IMR-90 (cell line): Measurements from ENCODE around the gene WRAP53. TPM values are rescaled to one million over a fixed set of nuclear protein-coding genes. Genes with fewer than 3 reads are reported as not detected.

Source experiments
- ATAC-seq: fragments of 200-7000 bp; cut with Tn5 transposase; 2 replicates; pipeline ENCODE4 v1.9.1; 2020; ENCODE audit warnings: low read depth, mild to moderate bottlenecking, moderate library complexity
- BruUV-seq: library from RNA; stranded (reverse); fragments of 400-500 nt; replicated peaks from 2 replicates; lab custom pipeline; 2021; lab: Mats Ljungman, UMichigan
- CTCF ChIA-PET: fragments of 300-600 bp; formaldehyde crosslinking; extraction: SDS; loops from one replicate; lab custom pipeline; 2021; ENCODE audit warnings: antibody characterized with exemption; lab: Yijun Ruan, JAX
- POLR2A ChIA-PET: fragments of 300-600 bp; sonication (Branson Sonifier 250); formaldehyde crosslinking; loops from one replicate; lab custom pipeline; 2022; ENCODE audit warnings: antibody characterized with exemption; ENCODE audit not compliant: unreplicated experiment; lab: Charles Lee
- DNase-seq: peaks from one replicate; pipeline ENCODE4 v3.0.0; 2013
- H2AFZ ChIP-seq: replicated peaks from 2 replicates; pipeline ENCODE3; 2013; ENCODE audit warnings: low read length, mild to moderate bottlenecking; ENCODE audit not compliant: poor library complexity
- H2AK5ac ChIP-seq: 2 replicates; pipeline ENCODE4 v1.6.1; 2013; ENCODE audit warnings: low read depth, low read length, inconsistent platforms
- H2AK9ac ChIP-seq: replicated peaks from 2 replicates; pipeline ENCODE3; 2013; ENCODE audit warnings: mild to moderate bottlenecking, low read depth, low read length, moderate library complexity; ENCODE audit not compliant: poor library complexity
- H2BK120ac ChIP-seq: 2 replicates; pipeline ENCODE4 v1.6.1; 2013; ENCODE audit warnings: low read depth, low read length, inconsistent platforms
- H2BK15ac ChIP-seq: 3 replicates; pipeline ENCODE4 v1.6.1; 2013; ENCODE audit warnings: low read depth, low read length, inconsistent platforms
- H2BK20ac ChIP-seq: 2 replicates; pipeline ENCODE4 v1.6.1; 2013; ENCODE audit warnings: low read depth, mild to moderate bottlenecking, inconsistent platforms, low read length, moderate library complexity
- H2BK5ac ChIP-seq: 2 replicates; pipeline ENCODE4 v1.6.1; 2013; ENCODE audit warnings: mild to moderate bottlenecking, low read depth, low read length, inconsistent platforms; ENCODE audit not compliant: poor library complexity, severe bottlenecking
- H3K14ac ChIP-seq: replicated peaks from 2 replicates; pipeline ENCODE4 v1.6.1; 2013; ENCODE audit warnings: low read depth, low read length, inconsistent platforms
- H3K18ac ChIP-seq: 2 replicates; pipeline ENCODE4 v1.6.1; 2013; ENCODE audit warnings: low read depth, low read length, control low read depth
- H3K23ac ChIP-seq: 2 replicates; pipeline ENCODE4 v1.6.1; 2013; ENCODE audit warnings: low read depth, low read length, inconsistent platforms
- H3K27ac ChIP-seq: 2 replicates; pipeline ENCODE4 v1.5.1; 2013; ENCODE audit warnings: mild to moderate bottlenecking, control low read depth, low read length; ENCODE audit not compliant: insufficient read depth
- H3K27me3 ChIP-seq: 2 replicates; pipeline ENCODE4 v1.6.1; 2013; ENCODE audit warnings: low read length; ENCODE audit not compliant: control insufficient read depth, insufficient read depth
- H3K36me3 ChIP-seq: 2 replicates; pipeline ENCODE4 v1.6.1; 2013; ENCODE audit warnings: low read length, mixed read lengths; ENCODE audit not compliant: control insufficient read depth, insufficient read depth
- H3K4ac ChIP-seq: 2 replicates; pipeline ENCODE4 v1.6.1; 2013; ENCODE audit warnings: low read depth, low read length, inconsistent platforms
- H3K4me1 ChIP-seq: 2 replicates; pipeline ENCODE4 v1.6.1; 2013; ENCODE audit warnings: low read length, mixed read lengths; ENCODE audit not compliant: control insufficient read depth, insufficient read depth
- H3K4me2 ChIP-seq: 2 replicates; pipeline ENCODE4 v1.6.1; 2013; ENCODE audit warnings: low read depth, mild to moderate bottlenecking, control low read depth, low read length, moderate library complexity
- H3K4me3 ChIP-seq: 2 replicates; pipeline ENCODE4 v1.5.1; 2013; ENCODE audit warnings: low read depth, mild to moderate bottlenecking, control low read depth, low read length, moderate library complexity; ENCODE audit not compliant: insufficient read depth
- H3K56ac ChIP-seq: 2 replicates; pipeline ENCODE4 v1.6.1; 2013; ENCODE audit warnings: low read length, inconsistent platforms; ENCODE audit not compliant: insufficient read depth; ENCODE audit errors: extremely low read depth
- H3K79me1 ChIP-seq, 2 experiments: 2 replicates each; pipeline ENCODE4 v1.6.1; 2013; ENCODE audit warnings: low read length in 2 of 2, inconsistent platforms in 1 of 2, low read depth in 1 of 2
- H3K9ac ChIP-seq: 2 replicates; pipeline ENCODE4 v1.6.1; 2013; ENCODE audit warnings: low read depth, low read length, control low read depth
- H3K9me1 ChIP-seq: 2 replicates; pipeline ENCODE4 v1.6.1; 2013; ENCODE audit warnings: low read length, inconsistent platforms; ENCODE audit not compliant: insufficient read depth
- H3K9me3 ChIP-seq: 2 replicates; pipeline ENCODE4 v1.6.1; 2013; ENCODE audit warnings: low read length; ENCODE audit not compliant: control insufficient read depth, insufficient read depth
- H4K20me1 ChIP-seq: 2 replicates; pipeline ENCODE4 v1.6.1; 2013; ENCODE audit warnings: low read length, inconsistent platforms; ENCODE audit not compliant: insufficient read depth
- H4K5ac ChIP-seq: 2 replicates; pipeline ENCODE4 v1.6.1; 2013; ENCODE audit warnings: mild to moderate bottlenecking, low read depth, low read length, control low read depth
- H4K8ac ChIP-seq, 2 experiments: 2 replicates each; pipeline ENCODE4 v1.6.1; 2013; ENCODE audit warnings: low read depth in 2 of 2, low read length in 2 of 2, control low read depth in 1 of 2, inconsistent platforms in 1 of 2
- H4K91ac ChIP-seq: 2 replicates; pipeline ENCODE4 v1.6.1; 2013; ENCODE audit warnings: low read depth, low read length, inconsistent platforms; ENCODE audit not compliant: insufficient read depth
- BHLHE40 ChIP-seq: fragments of 150-350 bp; IDR thresholded peaks from 2 replicates; pipeline ENCODE4 v1.6.1; 2016; ENCODE audit warnings: mild to moderate bottlenecking, low read depth, low read length
- CHD1 ChIP-seq: IDR thresholded peaks from 2 replicates; pipeline ENCODE4 v1.6.1; 2012; ENCODE audit warnings: low read depth, low read length, improper control_type of control experiment
- ELK1 ChIP-seq: fragments of 150-350 bp; IDR thresholded peaks from 2 replicates; pipeline ENCODE4 v1.6.1; 2016; ENCODE audit warnings: low read depth, mild to moderate bottlenecking, low read length, moderate library complexity, borderline replicate concordance
- FOS ChIP-seq: fragments of 150-350 bp; IDR thresholded peaks from 2 replicates; pipeline ENCODE4 v1.6.1; 2016; ENCODE audit warnings: low read depth, low read length
- MAFK ChIP-seq: IDR thresholded peaks from 2 replicates; pipeline ENCODE4 v1.6.1; 2012; ENCODE audit warnings: low read depth, low read length, improper control_type of control experiment
- MAZ ChIP-seq: IDR thresholded peaks from 2 replicates; pipeline ENCODE4 v1.6.1; 2012; ENCODE audit warnings: low read depth, mild to moderate bottlenecking, low read length, improper control_type of control experiment, moderate library complexity, borderline replicate concordance
- POLR2A ChIP-seq: IDR thresholded peaks from 2 replicates; pipeline ENCODE4 v1.6.1; 2012; ENCODE audit warnings: mild to moderate bottlenecking, low read depth, low read length
- RFX5 ChIP-seq: IDR thresholded peaks from 2 replicates; pipeline ENCODE4 v1.8.0; 2012; ENCODE audit warnings: low read depth, mild to moderate bottlenecking, low read length, moderate library complexity
- WGBS, 2 experiments: methylation state at CpG; one replicate each; pipeline versions ENCODE4 v1.1.5 to v1.1.7; 2013; ENCODE audit warnings: missing lambda C conversion rate in 2 of 2; ENCODE audit not compliant: insufficient read length in 1 of 2; ENCODE audit errors: extremely low coverage in 2 of 2; 5-methylcytosine and 5-hydroxymethylcytosine counted together
- dilution Hi-C: fragments of 300-500 bp; cut with HindIII; formaldehyde crosslinking; loops from one replicate; pipeline ENCODE4 v1.14.3; 2018; ENCODE audit warnings: low sequenced_read_pairs; ENCODE audit not compliant: unreplicated experiment
- in situ Hi-C: fragments of 300-500 bp; cut with MboI; formaldehyde crosslinking; loops from 3 replicates; pipeline ENCODE4 v1.14.3; 2019; ENCODE audit warnings: low sequenced_read_pairs, inconsistent platforms, mixed read lengths
- intact Hi-C: fragments of 100-400 bp; cut with micrococcal nuclease; formaldehyde crosslinking; loops from 2 replicates; pipeline ENCODE4 v1.10.0; 2022
- polyA plus RNA-seq, 3 experiments: library from polyadenylated mRNA; depleted of rRNA; stranded (reverse); fragments of >200 nt; gene quantifications; 2 replicates each; pipeline ENCODE4 v1.2.3, GENCODE V29; 2012; ENCODE audit warnings: low replicate concordance in 1 of 3
- total RNA-seq: library from RNA; depleted of rRNA; stranded (reverse); fragments of >200 nt; gene quantifications from 2 replicates; pipeline ENCODE4 v1.2.3, GENCODE V29; 2012

The WRAP53 gene
- total and polyA plus RNA-seq, 2 of the 4 experiments (the other 2 are of a cell fraction) = 6.6 to 9.5 TPM

- dilution Hi-C loops = no loop called here
- no peak overlapping the region for H2AK9ac ChIP-seq
- no peak overlapping the region for H4K8ac ChIP-seq
- H3K79me1 ChIP-seq = peaks cover 7 to 33% of the 10 kb centered on the region in 2 experiments; a peak in 3 of 4 replicates
- DNase-seq (no peak), ATAC-seq (no peak)
- no peak overlapping the region for H3K27ac ChIP-seq
- ChIA-PET CTCF (no interaction called here), POLR2A (no interaction called here)
- no peak overlapping the region for H3K9ac ChIP-seq
- no peak overlapping the region for H3K4me2 ChIP-seq
- no peak overlapping the region for H2AFZ ChIP-seq
- no peaks in the 10 kb centered on the region; the same call in 1 of the 2 replicates for H3K9me1 ChIP-seq
- in situ Hi-C loops = no loop called here
- BruUV-seq = no TSS peak
- no peak overlapping the region for H3K4ac ChIP-seq
- H4K20me1 ChIP-seq = peaks cover 3% of the 10 kb centered on the region; the same call in 1 of the 2 replicates
- no peaks in the 10 kb centered on the region for H3K27me3 ChIP-seq
- H2BK20ac ChIP-seq = no peak overlapping the region
- no peak overlapping the region for H2BK5ac ChIP-seq
- H3K23ac ChIP-seq = no peak overlapping the region
- H3K4me3 ChIP-seq = no peak overlapping the region
- no peak overlapping the region for H2AK5ac ChIP-seq
- peaks cover 33% of the 10 kb centered on the region for H3K36me3 ChIP-seq
- H4K5ac ChIP-seq = no peak overlapping the region
- no peak overlapping the region for H3K18ac ChIP-seq
- no peak overlapping the region for H2BK15ac ChIP-seq
- 60% methylated on average over 2 of the region's 5 CpGs; no CpG with 5 or more reads in 1 of the 2 experiments for WGBS, 2 experiments
- intact Hi-C loops = no loop called here
- TF ChIP-seq FOS (no peak), CHD1 (no peak), MAFK (no peak), MAZ (no peak), BHLHE40 (no peak), ELK1 (no peak), RFX5 (no peak), POLR2A (no peak)
- H3K9me3 ChIP-seq = peaks cover 9% of the 10 kb centered on the region
- no peak overlapping the region for H3K56ac ChIP-seq
- H3K4me1 ChIP-seq = no peaks in the 10 kb centered on the region
- no peak overlapping the region for H4K91ac ChIP-seq
- H2BK120ac ChIP-seq = no peak overlapping the region
- H3K14ac ChIP-seq = no peak overlapping the region
These were observed 11.7 kb upstream of the WRAP53 start for GRCh38 chr17:7676533-7676932.
